Measurements from ENCODE around the gene INCA1.

The INCA1 gene

GRCh38 chr17:4947411-4948165 is 49.7 kb downstream of the INCA1 start:
- peak; percentile 30 to 35 for DNase-seq

GRCh38 chr17:4947010-4947410 is 50.3 kb downstream of the INCA1 start:
- no peak for DNase-seq

GRCh38 chr17:4946312-4946976 is 50.9 kb downstream of the INCA1 start:
- DNase-seq: no peak

- no peak for DNase-seq
These were observed 51.4 kb downstream of the INCA1 start for GRCh38 chr17:4945944-4946280.

- no peak for DNase-seq
These were observed 52.0 kb downstream of the INCA1 start for GRCh38 chr17:4945176-4945943.

GRCh38 chr17:4944554-4945175 is 52.7 kb downstream of the INCA1 start:
- DNase-seq: no peak

GRCh38 chr17:4944163-4944553 is 53.2 kb downstream of the INCA1 start:
- no peak for DNase-seq

- DNase-seq: no peak
These were observed 54.4 kb downstream of the INCA1 start for GRCh38 chr17:4942760-4943508.

GRCh38 chr17:4941319-4941610 is 56.1 kb downstream of the INCA1 start:
- DNase-seq: no peak

- DNase-seq: no peak
These were observed 56.6 kb downstream of the INCA1 start for GRCh38 chr17:4940555-4941318.

GRCh38 chr17:4939796-4940554 is 57.3 kb downstream of the INCA1 start, which contains the start of the genes RNF167 and SLC25A11:
Gene RNF167 (plus strand): TSS chr17:4940268. CDS start chr17:4940910, 642 bp downstream.
Gene SLC25A11 (minus strand): TSS chr17:4940046. CDS start chr17:4939910, 136 bp downstream.
- DNase-seq: peak; percentile 93 to 96

GRCh38 chr17:4939546-4939795 is 57.9 kb downstream of the INCA1 start:
- no peak for DNase-seq

GRCh38 chr17:4938688-4939545 is 58.4 kb downstream of the INCA1 start:
- no peak for DNase-seq
